ENCODE data around the gene MYO15A.

Gene MYO15A

GRCh38 chr17:18194394-18194793 lies 85.8 kb downstream of the MYO15A start:
- Histone ChIP-seq H3K27ac (ENCODE audit: low read depth in 2 of 2, low read length in 2 of 2) (no peak overlapping the region), H3K36me3 (ENCODE audit: control insufficient read depth in 2 of 2, insufficient read depth in 2 of 2, low read length in 2 of 2) (peaks cover 43 to 58% of the 10 kb centered on the region in 2 donors), H3K4me1 (ENCODE audit: control insufficient read depth in 2 of 2, insufficient read depth in 2 of 2, low read length in 2 of 2) (peaks cover 8% of the 10 kb centered on the region in 2 donors), H3K9me3 (ENCODE audit: control insufficient read depth in 2 of 2, low read length in 2 of 2) (no peaks in the 10 kb centered on the region), H3K4me3 (ENCODE audit: low read length in 2 of 2) (no peak overlapping the region), H3K27me3 (ENCODE audit: control insufficient read depth in 2 of 2, insufficient read depth in 2 of 2, low read length in 2 of 2) (no peaks in the 10 kb centered on the region), H3K9ac (ENCODE audit: low read depth in 1 of 2, low read length in 2 of 2) (no peak overlapping the region)

DNA sequence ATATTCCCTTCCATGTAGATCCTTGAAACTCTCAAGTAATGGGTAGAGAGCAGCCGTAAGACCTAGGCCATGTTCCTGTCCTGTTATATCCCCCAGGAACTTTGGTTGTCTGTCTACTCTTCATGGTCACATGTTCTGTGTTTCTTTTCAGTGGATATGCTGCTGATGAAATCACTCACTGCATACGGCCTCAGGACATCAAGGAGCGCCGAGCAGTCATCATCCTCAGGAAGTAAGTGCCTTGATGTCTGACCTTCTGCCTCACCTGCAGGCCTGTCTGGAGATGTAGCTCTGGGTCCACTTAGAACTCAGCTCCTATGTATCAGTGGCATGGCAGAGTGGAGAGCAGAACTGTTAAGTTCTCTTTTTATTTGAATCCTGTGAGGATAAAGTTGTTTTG lies 86.2 kb downstream of the MYO15A start:
- Histone ChIP-seq H3K27me3 (ENCODE audit: control insufficient read depth in 2 of 2, insufficient read depth in 2 of 2, low read length in 2 of 2) (no peaks in the 10 kb centered on the region), H3K27ac (ENCODE audit: low read depth in 2 of 2, low read length in 2 of 2) (no peak overlapping the region), H3K4me3 (ENCODE audit: low read length in 2 of 2) (no peak overlapping the region), H3K9me3 (ENCODE audit: control insufficient read depth in 2 of 2, low read length in 2 of 2) (no peaks in the 10 kb centered on the region), H3K9ac (ENCODE audit: low read depth in 1 of 2, low read length in 2 of 2) (no peak overlapping the region), H3K36me3 (ENCODE audit: control insufficient read depth in 2 of 2, insufficient read depth in 2 of 2, low read length in 2 of 2) (peaks cover 43 to 58% of the 10 kb centered on the region in 2 donors), H3K4me1 (ENCODE audit: control insufficient read depth in 2 of 2, insufficient read depth in 2 of 2, low read length in 2 of 2) (peaks cover 8% of the 10 kb centered on the region in 2 donors)

DNA sequence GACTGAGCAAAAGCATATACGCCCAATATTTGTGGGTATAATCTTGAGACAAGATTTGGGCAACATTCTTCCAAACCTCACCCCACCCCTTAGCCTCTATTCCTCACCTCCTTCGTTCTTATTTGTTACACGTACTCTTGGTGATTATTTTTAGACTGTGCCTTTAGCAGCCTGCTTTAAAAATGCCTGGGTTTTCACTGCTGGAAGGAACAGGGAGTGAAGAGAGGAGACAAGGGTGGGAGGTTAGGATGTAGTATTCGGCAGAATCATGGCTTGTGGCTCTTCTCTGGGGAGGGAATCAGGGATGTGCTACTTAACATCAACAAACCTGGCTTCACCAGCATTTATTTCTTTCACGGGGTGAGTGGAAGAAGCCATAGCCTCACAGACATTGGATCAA lies 86.7 kb downstream of the MYO15A start:
- H3K36me3 ChIP-seq (ENCODE audit: control insufficient read depth in 2 of 2, insufficient read depth in 2 of 2, low read length in 2 of 2), result peaks cover 43 to 60% of the 10 kb centered on the region in 2 donors
- peaks cover 8% of the 10 kb centered on the region in 2 donors for H3K4me1 ChIP-seq (ENCODE audit: control insufficient read depth in 2 of 2, insufficient read depth in 2 of 2, low read length in 2 of 2)
- H3K27ac ChIP-seq (ENCODE audit: low read depth in 2 of 2, low read length in 2 of 2), result no peak overlapping the region
- H3K4me3 ChIP-seq (ENCODE audit: low read length in 2 of 2), result no peak overlapping the region
- H3K27me3 ChIP-seq (ENCODE audit: control insufficient read depth in 2 of 2, insufficient read depth in 2 of 2, low read length in 2 of 2), result no peaks in the 10 kb centered on the region
- no peak overlapping the region for H3K9ac ChIP-seq (ENCODE audit: low read depth in 1 of 2, low read length in 2 of 2)
- no peaks in the 10 kb centered on the region for H3K9me3 ChIP-seq (ENCODE audit: control insufficient read depth in 2 of 2, low read length in 2 of 2)

GRCh38 chr17:18197535-18198194 lies 89.1 kb downstream of the MYO15A start:
- H3K36me3 ChIP-seq (ENCODE audit: control insufficient read depth in 2 of 2, insufficient read depth in 2 of 2, low read length in 2 of 2), result peaks cover 46 to 60% of the 10 kb centered on the region in 2 donors
- no peaks in the 10 kb centered on the region for H3K4me1 ChIP-seq (ENCODE audit: control insufficient read depth in 2 of 2, insufficient read depth in 2 of 2, low read length in 2 of 2)
- no peak overlapping the region for H3K4me3 ChIP-seq (ENCODE audit: low read length in 2 of 2)
- H3K27me3 ChIP-seq (ENCODE audit: control insufficient read depth in 2 of 2, insufficient read depth in 2 of 2, low read length in 2 of 2), result no peaks in the 10 kb centered on the region
- no peak overlapping the region for H3K9ac ChIP-seq (ENCODE audit: low read depth in 1 of 2, low read length in 2 of 2)
- no peak overlapping the region for H3K27ac ChIP-seq (ENCODE audit: low read depth in 2 of 2, low read length in 2 of 2)
- H3K9me3 ChIP-seq (ENCODE audit: control insufficient read depth in 2 of 2, low read length in 2 of 2), result no peaks in the 10 kb centered on the region

- H3K27ac ChIP-seq (ENCODE audit: low read depth in 2 of 2, low read length in 2 of 2), result no peak overlapping the region
- H3K9me3 ChIP-seq (ENCODE audit: control insufficient read depth in 2 of 2, low read length in 2 of 2), result no peaks in the 10 kb centered on the region
- peaks cover 46 to 64% of the 10 kb centered on the region in 2 donors for H3K36me3 ChIP-seq (ENCODE audit: control insufficient read depth in 2 of 2, insufficient read depth in 2 of 2, low read length in 2 of 2)
- no peaks in the 10 kb centered on the region for H3K27me3 ChIP-seq (ENCODE audit: control insufficient read depth in 2 of 2, insufficient read depth in 2 of 2, low read length in 2 of 2)
- H3K4me1 ChIP-seq (ENCODE audit: control insufficient read depth in 2 of 2, insufficient read depth in 2 of 2, low read length in 2 of 2), result no peaks in the 10 kb centered on the region
- no peak overlapping the region for H3K9ac ChIP-seq (ENCODE audit: low read depth in 1 of 2, low read length in 2 of 2)
- no peak overlapping the region for H3K4me3 ChIP-seq (ENCODE audit: low read length in 2 of 2)
These were observed 90.0 kb downstream of the MYO15A start for GRCh38 chr17:18198530-18198929.

DNA sequence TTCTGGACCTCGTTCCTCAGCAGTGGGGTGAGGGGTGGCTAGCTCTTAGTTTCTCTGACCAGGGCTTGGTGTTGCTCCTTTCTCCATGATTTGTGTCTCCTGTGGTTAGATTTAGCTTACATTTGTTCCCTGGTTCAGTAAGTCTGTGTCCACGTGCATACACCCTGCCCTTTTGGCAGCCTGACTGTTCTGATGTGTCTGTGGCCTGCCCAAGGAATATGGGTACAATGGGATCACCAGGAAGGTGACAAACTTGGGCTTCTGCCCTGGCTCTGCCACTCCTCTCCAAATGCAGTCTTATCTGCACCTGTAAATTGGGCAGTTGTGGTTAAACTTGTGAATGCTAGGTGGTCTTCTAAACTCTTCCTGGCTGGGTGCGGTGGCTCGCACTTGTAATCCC lies 92.6 kb downstream of the MYO15A start:
- Histone ChIP-seq H3K9me3 (ENCODE audit: control insufficient read depth in 2 of 2, low read length in 2 of 2) (no peaks in the 10 kb centered on the region), H3K9ac (ENCODE audit: low read depth in 1 of 2, low read length in 2 of 2) (no peak overlapping the region), H3K4me1 (ENCODE audit: control insufficient read depth in 2 of 2, insufficient read depth in 2 of 2, low read length in 2 of 2) (no peaks in the 10 kb centered on the region), H3K36me3 (ENCODE audit: control insufficient read depth in 2 of 2, insufficient read depth in 2 of 2, low read length in 2 of 2) (peaks cover 43 to 62% of the 10 kb centered on the region in 2 donors), H3K4me3 (ENCODE audit: low read length in 2 of 2) (no peak overlapping the region), H3K27me3 (ENCODE audit: control insufficient read depth in 2 of 2, insufficient read depth in 2 of 2, low read length in 2 of 2) (no peaks in the 10 kb centered on the region), H3K27ac (ENCODE audit: low read depth in 2 of 2, low read length in 2 of 2) (no peak overlapping the region)

GRCh38 chr17:18203308-18203707 lies 94.8 kb downstream of the MYO15A start:
- Histone ChIP-seq H3K27me3 (ENCODE audit: control insufficient read depth in 2 of 2, insufficient read depth in 2 of 2, low read length in 2 of 2) (no peaks in the 10 kb centered on the region), H3K27ac (ENCODE audit: low read depth in 2 of 2, low read length in 2 of 2) (no peak overlapping the region), H3K9ac (ENCODE audit: low read depth in 1 of 2, low read length in 2 of 2) (no peak overlapping the region), H3K9me3 (ENCODE audit: control insufficient read depth in 2 of 2, low read length in 2 of 2) (no peaks in the 10 kb centered on the region), H3K4me1 (ENCODE audit: control insufficient read depth in 2 of 2, insufficient read depth in 2 of 2, low read length in 2 of 2) (no peaks in the 10 kb centered on the region), H3K36me3 (ENCODE audit: control insufficient read depth in 2 of 2, insufficient read depth in 2 of 2, low read length in 2 of 2) (peaks cover 39 to 61% of the 10 kb centered on the region in 2 donors), H3K4me3 (ENCODE audit: low read length in 2 of 2) (no peak overlapping the region)

GRCh38 chr17:18205861-18206260 lies 97.3 kb downstream of the MYO15A start:
- no peak overlapping the region for H3K9ac ChIP-seq (ENCODE audit: low read depth in 1 of 2, low read length in 2 of 2)
- H3K4me1 ChIP-seq (ENCODE audit: control insufficient read depth in 2 of 2, insufficient read depth in 2 of 2, low read length in 2 of 2), result no peaks in the 10 kb centered on the region
- peaks cover 50 to 66% of the 10 kb centered on the region in 2 donors for H3K36me3 ChIP-seq (ENCODE audit: control insufficient read depth in 2 of 2, insufficient read depth in 2 of 2, low read length in 2 of 2)
- no peaks in the 10 kb centered on the region for H3K9me3 ChIP-seq (ENCODE audit: control insufficient read depth in 2 of 2, low read length in 2 of 2)
- no peaks in the 10 kb centered on the region for H3K27me3 ChIP-seq (ENCODE audit: control insufficient read depth in 2 of 2, insufficient read depth in 2 of 2, low read length in 2 of 2)
- no peak overlapping the region for H3K27ac ChIP-seq (ENCODE audit: low read depth in 2 of 2, low read length in 2 of 2)
- no peak overlapping the region for H3K4me3 ChIP-seq (ENCODE audit: low read length in 2 of 2)

DNA sequence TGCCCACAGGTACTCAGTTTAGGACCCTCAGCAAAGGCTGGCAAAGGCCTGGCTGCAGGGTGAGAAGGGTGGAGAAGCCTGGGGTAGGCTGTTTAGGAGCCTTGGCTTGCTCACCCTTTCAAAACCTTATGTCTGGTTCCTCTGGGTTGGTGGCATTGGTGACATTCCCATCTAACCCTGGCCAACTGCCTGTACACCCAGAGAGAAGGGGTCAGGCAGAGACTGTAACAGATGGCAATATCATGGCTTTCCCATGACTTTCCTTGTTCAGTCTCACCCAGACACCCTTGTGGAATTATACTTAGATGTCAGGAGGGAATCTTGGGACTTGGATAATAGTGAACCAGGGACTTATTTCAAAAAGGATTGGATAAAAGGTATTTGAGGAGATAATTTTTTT lies 98.4 kb downstream of the MYO15A start:
- Histone ChIP-seq H3K4me1 (ENCODE audit: control insufficient read depth in 2 of 2, insufficient read depth in 2 of 2, low read length in 2 of 2) (no peaks in the 10 kb centered on the region), H3K9me3 (ENCODE audit: control insufficient read depth in 2 of 2, low read length in 2 of 2) (no peaks in the 10 kb centered on the region), H3K27ac (ENCODE audit: low read depth in 2 of 2, low read length in 2 of 2) (no peak overlapping the region), H3K4me3 (ENCODE audit: low read length in 2 of 2) (no peak overlapping the region), H3K9ac (ENCODE audit: low read depth in 1 of 2, low read length in 2 of 2) (no peak overlapping the region), H3K36me3 (ENCODE audit: control insufficient read depth in 2 of 2, insufficient read depth in 2 of 2, low read length in 2 of 2) (peaks cover 50 to 68% of the 10 kb centered on the region in 2 donors), H3K27me3 (ENCODE audit: control insufficient read depth in 2 of 2, insufficient read depth in 2 of 2, low read length in 2 of 2) (no peaks in the 10 kb centered on the region)

- H3K4me3 ChIP-seq (ENCODE audit: low read length in 2 of 2), result no peak overlapping the region
- H3K27ac ChIP-seq (ENCODE audit: low read depth in 2 of 2, low read length in 2 of 2), result no peak overlapping the region
- H3K9me3 ChIP-seq (ENCODE audit: control insufficient read depth in 2 of 2, low read length in 2 of 2), result no peaks in the 10 kb centered on the region
- no peaks in the 10 kb centered on the region for H3K4me1 ChIP-seq (ENCODE audit: control insufficient read depth in 2 of 2, insufficient read depth in 2 of 2, low read length in 2 of 2)
- H3K36me3 ChIP-seq (ENCODE audit: control insufficient read depth in 2 of 2, insufficient read depth in 2 of 2, low read length in 2 of 2), result peaks cover 47 to 70% of the 10 kb centered on the region in 2 donors
- H3K27me3 ChIP-seq (ENCODE audit: control insufficient read depth in 2 of 2, insufficient read depth in 2 of 2, low read length in 2 of 2), result no peaks in the 10 kb centered on the region
- H3K9ac ChIP-seq (ENCODE audit: low read depth in 1 of 2, low read length in 2 of 2), result no peak overlapping the region
These were observed 99.5 kb downstream of the MYO15A start for GRCh38 chr17:18208092-18208491.

Data from mucosa of rectum (tissue), 2 donors.